HG03432 (cell line): ENCODE measurements around the gene RIN1.
"Not testable (repeated sequence)": the region's sequence is repeated elsewhere in the genome, so short reads cannot be mapped to it uniquely, and the experiment has no call there.

ENCODE experiments used
- ATAC-seq: cut with Tn5 transposase; IDR thresholded peaks from one replicate; pipeline ENCODE4 v1.9.1; 2021; ENCODE audit warnings: mild to moderate bottlenecking, moderate library complexity; ENCODE audit not compliant: unreplicated experiment

The RIN1 gene, protein sequence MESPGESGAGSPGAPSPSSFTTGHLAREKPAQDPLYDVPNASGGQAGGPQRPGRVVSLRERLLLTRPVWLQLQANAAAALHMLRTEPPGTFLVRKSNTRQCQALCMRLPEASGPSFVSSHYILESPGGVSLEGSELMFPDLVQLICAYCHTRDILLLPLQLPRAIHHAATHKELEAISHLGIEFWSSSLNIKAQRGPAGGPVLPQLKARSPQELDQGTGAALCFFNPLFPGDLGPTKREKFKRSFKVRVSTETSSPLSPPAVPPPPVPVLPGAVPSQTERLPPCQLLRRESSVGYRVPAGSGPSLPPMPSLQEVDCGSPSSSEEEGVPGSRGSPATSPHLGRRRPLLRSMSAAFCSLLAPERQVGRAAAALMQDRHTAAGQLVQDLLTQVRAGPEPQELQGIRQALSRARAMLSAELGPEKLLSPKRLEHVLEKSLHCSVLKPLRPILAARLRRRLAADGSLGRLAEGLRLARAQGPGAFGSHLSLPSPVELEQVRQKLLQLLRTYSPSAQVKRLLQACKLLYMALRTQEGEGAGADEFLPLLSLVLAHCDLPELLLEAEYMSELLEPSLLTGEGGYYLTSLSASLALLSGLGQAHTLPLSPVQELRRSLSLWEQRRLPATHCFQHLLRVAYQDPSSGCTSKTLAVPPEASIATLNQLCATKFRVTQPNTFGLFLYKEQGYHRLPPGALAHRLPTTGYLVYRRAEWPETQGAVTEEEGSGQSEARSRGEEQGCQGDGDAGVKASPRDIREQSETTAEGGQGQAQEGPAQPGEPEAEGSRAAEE

DNA sequence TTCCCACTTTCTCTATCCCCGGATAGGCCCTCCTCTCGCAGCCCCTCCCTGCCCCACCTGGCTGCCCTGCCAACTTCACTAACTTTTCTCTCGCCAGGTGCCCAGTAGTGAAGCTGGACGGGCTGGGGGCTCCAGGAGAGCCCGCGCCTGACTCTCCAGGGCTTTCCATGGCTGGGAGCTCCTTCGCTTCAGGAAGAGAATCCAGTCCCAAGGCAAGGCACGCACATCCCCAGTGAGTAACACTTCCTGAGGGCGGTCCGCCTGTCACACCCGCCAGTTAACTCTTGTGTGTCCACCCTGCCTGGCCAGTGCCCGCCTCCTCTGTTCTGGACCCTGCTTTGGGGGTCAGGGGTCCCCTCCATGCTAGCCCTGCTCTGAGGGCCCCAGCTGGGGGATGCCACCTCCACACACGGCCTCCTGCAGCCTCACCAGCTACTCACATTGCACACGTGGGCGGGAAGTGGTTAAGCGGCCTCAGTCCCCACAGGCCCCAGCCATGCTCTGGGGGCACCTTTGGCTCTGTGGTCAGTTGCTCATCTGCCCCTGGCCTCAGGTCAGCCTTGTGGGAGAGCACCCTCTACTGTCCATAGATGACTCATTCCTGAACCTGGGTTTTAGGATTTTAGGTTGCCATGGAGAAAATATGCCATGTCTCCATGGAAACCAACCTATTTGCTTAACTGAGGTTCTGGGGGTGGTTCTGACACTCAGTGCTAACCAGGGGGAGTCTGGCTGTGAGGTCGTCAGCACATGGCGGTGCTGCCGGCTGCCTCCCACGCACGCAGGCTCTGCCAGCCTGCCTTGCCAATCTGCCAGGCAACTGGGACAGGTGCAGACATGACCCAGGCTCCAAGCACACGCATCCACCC, at the start of gene RIN1:
Gene RIN1, minus strand, starts transcription at position 201 of the 869 bp plus-strand sequence. Its CDS starts 32 bp downstream, at position 169.
- peak; percentile 75 for ATAC-seq

DNA sequence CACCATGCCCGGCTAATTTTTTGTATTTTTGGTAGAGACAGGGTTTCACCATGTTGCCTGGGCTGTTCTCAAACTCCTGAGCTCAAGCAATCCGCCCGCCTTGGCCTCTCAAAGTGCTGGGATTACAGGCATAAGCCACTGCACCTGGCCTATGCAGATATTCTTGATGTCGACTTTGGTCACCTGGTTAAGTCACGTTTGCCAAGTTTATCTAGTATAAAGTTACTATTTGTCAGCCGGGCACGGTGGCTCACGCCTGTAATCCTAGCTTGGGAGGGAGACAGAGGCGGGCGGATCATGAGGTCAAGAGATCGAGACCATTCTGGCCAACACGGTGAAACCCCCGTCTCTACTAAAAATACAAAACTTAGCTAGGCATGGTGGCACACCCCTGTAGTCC, 48.1 kb upstream of the RIN1 start:
- ATAC-seq: not testable (repeated sequence)

DNA sequence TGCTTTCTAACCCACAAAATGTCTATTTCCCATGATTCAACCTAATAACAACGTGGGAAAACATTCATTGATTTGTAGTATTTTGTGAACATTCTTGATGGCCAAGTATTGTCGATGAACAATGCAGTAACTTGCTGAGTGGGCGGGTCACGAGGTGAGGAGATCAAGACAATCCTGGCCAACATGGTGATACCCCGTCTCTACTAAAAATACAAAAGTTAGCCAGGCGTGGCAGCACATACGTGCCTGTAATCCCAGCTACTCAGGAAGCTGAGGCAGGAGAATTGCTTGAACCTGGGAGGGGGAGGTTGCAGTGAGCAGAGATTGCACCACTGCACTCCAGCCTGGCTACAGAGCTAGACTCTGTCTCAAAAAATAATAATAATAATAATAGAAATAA, 44.0 kb upstream of the RIN1 start:
- ATAC-seq: not testable (repeated sequence)

DNA sequence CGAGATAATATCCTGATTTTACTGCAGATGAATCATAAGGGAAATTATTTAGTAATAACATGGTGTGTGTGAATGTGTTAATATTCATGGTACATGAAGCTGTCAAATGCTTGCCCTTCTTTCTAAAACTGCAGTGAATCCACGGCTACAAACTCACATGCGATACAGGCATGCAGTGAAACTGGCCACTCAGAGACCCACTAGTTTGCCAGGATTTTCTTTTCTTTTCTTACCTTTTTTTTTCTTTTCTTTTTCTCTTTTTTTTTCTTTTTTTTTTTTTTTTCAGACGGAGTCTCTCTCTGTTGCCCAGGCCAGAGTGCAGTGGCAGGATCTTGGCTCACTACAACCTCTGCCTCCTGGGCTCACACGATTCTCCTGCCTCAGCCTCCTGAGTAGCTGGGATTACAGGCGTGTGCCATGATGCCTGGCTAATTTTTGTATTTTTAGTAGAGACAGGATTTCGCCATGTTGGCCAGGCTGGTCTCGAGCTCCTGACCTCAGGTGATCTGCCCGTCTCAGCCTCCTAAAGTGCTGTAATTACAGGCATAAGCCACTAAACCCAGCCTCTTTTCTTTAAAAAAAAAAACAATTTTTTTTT, 37.6 kb upstream of the RIN1 start:
- ATAC-seq: not testable (repeated sequence)

DNA sequence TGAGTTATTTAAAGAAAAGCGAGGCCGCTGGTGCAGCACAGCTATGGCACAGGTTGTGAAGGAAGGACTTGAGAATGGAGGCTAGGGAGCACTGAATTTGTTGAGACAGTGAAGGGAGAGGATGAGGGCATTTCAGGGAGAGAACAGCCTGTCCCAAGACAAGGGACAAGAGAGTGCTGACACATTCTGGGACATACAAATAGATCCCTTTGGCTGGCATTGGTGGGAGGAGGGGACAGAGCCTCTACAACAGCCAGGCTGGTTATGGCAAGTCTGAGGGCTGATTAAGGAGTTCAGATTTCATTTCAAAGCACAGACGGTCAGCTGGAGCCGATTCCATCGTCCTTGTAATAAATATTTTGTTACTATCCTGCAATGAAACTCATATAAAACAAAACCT, 37.0 kb upstream of the RIN1 start:
- ATAC-seq: no peak

DNA sequence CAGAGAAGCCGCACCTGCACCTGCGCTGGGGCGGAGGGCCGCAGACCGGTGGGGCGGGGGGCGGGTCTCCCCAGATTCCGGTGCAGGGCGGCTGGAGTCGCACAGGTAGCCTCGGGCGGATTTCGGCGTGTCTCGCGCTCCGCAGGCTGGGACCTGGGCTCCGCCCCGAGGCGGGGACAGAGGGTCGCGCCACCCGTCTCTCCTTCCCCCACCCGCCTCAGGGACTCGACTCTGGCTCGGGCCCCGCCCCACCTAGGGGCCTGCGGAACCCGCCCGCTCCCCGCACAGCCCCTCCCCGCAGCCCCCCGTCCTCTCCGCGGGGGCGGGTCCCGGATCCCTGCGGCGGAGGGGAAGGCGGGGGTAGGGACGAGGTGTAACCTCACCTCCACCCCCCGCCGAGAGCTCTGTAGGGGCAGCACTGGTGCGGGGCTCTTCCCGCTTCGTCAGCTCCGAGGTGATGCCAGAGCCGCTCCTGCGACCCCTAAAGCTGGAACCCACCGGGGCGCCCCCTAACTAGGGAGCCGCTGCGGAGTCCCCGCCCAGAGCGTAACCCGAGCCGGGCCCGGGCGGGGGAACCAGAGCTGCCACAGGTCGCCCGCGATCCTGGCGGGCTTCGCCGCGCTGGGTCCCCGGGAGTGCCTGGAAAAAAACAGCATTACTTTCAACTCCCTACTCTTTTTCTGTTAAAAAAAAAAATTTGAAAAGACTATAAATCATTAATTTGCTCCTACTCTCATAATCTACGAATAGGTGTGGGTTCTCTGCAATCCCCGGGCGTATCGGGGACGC, 35.6 kb upstream of the RIN1 start, which contains the start of gene SLC29A2:
Gene SLC29A2, minus strand, starts transcription at position 134 of the 789 bp plus-strand sequence. CDS start 169 bp downstream, outside the sequence.
- ATAC-seq: peak; percentile 81

DNA sequence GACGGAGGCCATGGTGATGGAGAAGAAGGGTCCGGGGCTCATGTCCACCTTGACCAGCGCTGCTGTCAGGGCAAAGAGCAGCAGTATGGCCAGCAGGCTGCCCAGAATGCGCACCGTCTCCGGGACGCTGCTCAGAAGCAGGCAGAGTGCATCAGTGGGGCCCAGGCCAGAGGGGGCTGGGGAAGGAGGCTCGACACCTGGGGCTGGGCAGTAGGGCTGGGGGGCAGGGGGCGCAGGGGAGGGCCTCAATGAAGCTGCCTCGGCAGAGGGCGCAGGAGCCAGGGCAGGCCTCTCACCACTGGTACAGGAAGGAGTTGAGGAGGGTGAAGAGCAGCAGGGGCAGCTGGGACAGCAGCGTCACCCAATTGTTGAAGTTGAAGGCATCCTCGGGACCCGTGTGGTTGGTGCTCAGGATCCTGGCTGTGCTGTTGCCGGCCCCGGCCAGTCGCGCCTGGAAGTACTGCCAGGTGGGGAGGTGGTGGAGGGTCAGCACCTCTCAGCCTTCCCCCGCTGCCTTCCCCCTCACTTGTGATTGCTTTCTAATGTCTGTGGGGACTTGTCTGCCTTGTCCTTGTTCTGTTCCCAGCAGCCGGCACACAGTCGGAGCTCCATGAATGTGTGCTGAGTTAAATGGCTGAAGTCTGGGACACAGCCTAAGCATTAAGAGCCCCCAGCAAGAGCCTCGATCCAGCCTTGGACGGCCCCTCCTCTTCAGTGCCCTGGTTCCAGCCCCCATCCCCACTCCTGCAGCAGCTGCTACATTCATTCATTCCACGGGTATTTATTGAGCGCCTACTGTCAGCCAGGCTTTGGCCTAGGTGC, 33.0 kb upstream of the RIN1 start:
- no peak for ATAC-seq

DNA sequence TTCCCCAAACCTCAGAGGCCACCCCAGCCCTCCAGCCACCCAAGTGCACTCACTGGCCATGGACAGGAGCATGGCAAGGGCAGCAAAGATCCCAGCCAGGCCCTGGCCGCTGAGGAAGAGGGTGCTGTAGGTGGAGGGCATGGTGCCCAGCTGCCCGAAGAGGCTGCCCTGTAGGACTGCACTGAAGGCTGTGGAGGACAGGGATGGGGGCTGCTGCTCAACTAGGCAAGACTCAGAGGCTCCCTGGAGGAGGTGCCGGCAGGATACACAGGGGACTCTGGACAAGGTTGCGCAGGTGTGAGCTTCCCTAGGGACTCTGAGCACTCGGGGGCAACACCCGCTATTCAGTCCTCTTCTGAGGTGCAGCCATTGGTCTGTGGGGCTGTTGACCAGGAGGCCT, 32.2 kb upstream of the RIN1 start:
- no peak for ATAC-seq

DNA sequence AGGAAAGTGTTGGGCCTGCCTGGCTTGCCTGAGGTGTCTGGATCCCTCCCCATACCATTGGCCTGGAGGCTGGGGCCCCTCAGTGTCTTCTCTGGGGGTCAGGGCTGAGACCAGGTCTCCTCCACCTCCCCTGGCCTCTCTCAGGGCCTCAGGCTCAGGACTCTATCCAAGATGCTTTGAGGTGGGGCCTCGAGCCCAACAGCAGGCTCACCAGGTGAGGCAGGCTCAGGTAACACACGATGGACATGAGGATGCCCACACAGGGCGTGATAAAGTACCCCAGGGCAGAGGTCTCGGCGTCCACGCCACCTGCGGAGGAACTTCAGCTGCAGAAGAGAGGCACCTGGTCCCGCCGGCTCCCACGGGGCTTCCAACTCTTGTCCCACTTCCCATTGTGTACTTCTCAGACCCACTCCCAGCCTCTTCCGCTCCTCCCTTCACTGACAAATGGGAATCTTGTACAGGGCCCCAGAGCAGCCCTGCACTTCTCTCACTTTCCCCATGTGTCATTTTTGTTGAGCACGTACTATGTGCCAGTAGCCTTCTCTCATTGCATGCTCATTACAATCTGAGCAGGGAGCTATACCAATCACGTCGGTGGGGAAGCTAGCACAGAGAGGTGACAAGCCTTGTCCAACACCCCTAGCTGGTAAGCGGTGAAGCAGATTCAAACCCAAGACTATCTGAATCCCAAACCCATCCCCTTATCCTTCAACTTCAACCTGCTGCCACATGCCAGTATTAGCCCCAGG, 31.5 kb upstream of the RIN1 start:
- ATAC-seq: no peak

DNA sequence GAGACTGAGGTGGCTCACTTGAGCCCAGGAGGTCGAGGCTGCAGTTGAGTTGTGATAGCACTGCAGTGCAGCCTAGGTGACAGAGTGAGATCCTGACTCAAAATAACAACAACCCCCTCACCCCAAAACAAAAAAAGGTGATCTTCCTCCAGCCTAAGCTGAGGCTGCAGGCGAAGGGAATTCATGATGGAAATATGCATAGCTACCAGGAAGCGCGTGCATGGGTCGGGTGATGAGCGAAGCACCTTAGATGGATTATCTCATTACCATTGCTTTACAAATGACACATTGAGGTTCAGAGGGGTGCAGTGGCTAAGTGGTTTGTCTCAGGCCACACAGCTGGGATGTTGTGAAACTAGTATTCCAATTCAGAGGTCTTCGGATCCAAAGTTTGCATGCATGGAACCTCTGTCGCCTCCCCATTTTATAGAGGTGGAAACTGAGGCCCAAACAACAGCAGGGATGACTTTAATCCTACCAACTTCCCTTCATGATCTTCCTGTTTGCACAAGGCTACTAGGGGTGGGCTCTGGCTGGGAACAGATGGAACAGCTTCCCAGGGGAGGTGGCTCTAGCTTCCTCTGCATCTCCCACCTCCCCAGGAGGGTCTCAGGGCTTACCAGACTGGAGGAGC, 30.7 kb upstream of the RIN1 start:
- ATAC-seq: no peak

DNA sequence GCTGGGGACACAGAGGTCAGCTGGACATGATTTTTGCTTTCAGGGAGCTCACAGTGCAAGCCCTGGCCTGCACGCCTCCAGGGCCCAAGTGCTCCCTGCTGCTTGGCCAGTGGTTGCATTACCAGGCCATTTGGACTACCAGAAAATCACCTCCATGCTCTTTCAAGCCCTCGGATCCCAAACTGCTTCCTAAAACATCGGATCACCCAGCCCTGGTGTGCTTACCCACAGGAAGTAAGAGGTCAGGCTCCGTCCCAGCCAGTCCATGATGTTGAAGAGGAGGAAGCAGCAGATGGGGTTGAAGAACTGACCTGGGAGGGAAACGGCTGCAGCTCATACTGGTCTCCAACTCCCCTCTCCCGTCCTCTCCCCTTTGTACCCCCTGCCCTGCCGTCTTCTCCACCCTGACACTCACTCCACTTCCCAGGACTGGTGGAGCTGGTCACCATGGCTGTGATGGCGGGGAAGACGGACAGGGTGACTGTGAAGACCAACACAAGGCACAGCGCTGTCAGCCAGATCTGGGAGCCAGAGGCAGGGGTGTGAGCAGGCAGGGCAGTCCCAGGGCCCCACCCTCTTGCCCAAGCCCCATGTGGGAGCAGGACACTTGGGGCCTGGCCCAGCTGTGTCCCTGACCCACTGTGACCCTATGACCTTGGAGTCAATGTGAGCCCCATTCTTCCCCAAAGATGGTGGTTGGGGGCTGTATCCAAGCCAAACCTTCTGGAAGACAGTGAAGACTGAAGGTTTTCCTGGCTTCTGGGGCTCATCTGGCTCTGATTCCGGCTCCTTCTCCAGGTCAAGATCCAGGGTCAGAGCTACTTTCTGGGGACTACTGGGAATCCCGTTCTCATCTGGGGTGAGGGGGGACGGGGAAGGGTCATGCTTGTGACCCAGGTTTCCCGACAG, 29.7 kb upstream of the RIN1 start:
- no peak for ATAC-seq

DNA sequence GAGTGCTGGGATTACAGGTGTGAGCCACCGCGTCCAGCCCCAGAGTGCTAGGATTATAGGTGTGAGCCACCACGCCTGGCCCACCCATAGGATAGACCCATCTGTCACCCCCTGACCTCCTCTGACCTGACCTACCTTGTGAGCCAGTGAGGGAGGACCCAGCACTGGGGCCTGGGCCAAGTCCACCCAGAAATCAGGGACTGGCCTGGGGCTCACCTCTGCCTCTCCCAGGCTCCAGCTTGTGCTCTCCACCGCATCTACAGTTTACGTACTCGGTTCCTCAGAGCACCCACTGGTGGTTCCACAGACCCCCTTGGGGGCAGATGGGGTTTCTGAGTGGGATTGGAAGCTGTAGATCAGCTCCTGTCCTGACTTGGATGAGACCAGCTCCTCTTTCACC, 28.9 kb upstream of the RIN1 start:
- ATAC-seq: no peak

DNA sequence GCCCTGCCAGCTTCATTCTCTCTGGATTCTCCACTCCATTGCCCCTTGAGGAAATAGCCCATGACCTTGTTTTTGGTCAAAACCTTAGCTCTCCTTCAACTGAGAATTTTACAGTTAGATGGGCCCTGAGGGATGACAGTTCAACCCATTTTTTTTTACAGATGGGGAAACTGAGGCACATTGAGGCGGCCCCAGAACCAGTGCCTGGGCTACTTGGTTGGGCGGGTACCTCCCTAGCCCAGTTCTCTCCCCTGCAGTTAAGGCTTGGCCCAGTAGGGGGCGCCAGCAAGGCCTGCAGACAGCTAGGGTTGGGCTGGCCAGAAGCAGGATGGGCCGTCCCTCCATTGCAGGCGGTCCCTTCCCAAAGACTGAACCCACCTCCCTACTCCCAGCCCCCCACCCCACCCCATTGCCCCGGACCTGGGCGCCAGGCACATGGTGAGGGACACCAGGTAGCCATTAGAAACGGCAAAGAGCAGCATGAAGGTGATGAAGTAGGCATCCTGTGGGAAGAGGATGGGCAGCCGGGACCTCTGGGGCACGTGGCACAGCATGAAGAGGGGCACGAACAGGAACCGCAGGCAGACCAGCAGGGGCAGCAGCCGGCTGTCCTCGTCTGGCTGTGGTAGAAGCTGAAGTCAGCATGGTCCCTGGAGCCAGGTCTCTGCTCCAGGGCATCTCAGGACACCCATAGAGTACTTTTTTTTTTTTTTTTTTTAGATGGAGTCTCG, 27.7 kb upstream of the RIN1 start:
- no peak for ATAC-seq

DNA sequence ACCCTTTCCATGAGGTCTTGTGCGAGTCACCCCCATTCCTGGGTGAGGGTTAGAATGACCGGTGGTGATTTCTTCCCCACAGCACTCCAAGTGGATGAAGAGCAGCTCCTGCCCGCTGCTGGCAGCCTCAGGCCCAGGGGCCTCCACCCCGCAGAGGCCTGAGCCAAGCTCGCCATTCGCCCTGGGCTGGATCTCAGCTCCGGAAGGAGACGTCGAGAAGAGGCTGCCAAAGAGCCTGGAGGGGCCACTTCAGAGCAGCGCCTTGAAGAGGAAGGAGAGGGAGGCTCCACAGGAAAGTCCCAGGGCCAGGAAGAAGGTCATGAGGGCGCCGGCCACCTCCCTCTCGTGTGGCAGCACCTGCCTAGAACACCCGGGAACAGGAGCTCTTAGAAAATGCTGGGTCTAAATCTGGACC, 27.0 kb upstream of the RIN1 start:
- ATAC-seq: no peak

DNA sequence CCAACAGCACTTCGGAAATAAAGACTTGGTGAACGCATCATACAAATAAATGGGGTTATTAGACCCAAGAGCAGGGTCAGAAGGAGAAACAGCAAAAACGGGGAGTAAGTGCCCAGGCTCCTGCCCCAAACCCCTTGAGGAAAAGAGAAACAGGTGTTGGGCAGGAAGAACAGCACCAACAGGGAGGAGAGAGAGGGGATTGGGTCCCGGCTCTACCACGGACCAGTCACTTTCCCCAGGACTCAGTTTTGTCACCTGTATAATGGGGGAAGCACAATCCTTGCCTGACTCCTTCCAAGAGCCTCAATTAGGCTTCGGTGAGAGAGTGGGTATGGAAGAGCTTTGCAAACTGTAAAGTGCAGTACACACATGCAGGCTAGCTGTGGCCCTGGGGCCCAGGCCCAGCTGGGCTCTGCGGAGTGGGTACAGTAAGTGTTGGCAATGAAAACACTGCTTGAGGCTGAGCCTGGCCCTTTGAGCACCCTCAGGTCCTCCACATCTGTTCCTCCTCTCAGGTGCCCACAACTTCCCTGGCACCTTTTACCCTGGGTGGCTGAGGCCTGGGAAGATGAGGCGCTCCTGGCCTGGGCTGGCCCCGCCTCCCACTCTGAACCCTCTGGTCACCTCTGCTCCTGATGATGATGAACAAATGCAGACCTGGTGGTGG, 26.4 kb upstream of the RIN1 start:
- no peak for ATAC-seq
